ENCODE results near the gene DCUN1D1. TPM values are rescaled to one million over a fixed set of nuclear protein-coding genes. Genes with fewer than 3 reads are reported as not detected.

DCUN1D1 gene
- total RNA-seq, 2 experiments from 2014 or later, result 40.0 to 52.9 TPM

DNA sequence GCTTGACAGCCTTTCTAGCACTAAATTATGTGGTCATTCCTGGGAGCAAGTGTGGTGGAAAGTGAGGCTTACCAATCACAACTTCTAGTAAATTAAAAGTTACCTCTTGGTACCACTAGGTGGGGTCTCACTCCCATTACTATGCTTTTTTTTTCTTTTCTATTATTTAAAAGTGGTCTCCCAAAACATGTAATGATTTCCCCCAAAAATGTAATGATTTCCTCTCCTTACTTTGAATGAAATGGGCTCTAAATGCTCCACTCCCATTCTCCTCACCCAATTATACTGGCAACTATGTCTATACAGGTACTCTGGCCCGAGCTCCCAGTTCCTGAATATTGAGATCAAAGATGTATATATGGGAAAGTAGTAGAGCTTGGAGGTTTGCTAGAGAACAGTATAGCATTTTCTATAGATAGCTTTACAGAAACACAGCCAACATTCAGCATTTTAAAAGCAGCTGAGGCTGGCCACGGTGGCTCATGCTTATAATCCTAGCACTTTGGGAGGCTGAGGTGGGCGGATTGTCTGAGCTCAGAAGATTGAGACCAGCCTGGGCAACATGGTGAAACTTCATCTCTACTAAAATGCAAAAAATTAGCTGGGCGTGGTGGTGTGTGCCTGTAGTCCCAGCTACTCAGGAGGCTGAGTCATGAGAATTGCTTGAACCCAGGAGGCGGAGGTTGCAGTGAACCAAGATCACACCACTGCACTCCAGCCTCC lies 70.9 kb downstream of the DCUN1D1 start:
- intact Hi-C loops (cut with DNase I, micrococcal nuclease), result loop anchor here (2.0 to 10.0 kb wide), 4 partner anchors 58 to 478 kb away; no protein-coding TSS in a partner anchor
- H3K4me1 Mint-ChIP-seq, result peaks cover 39% of the 10 kb centered on the region
- H3K27me3 Mint-ChIP-seq, result no peaks in the 10 kb centered on the region
- H3K27ac Mint-ChIP-seq, result no peak overlapping the region
- H3K36me3 Mint-ChIP-seq (ENCODE audit: low read depth), result peaks cover 14% of the 10 kb centered on the region
- POLR2A ChIA-PET, result interaction anchor here (0.5 kb wide), 1 partner anchor 8 kb away, joined by 3 read pairs; no protein-coding TSS in a partner anchor
- ATAC-seq (peak; percentile 57), DNase-seq (no peak)
- CTCF ChIA-PET, result interaction anchor here (0.6 to 1.9 kb wide), 13 partner anchors 9 to 550 kb away, joined by 3 to 7 read pairs (median 3); no protein-coding TSS in a partner anchor
- H3K4me3 Mint-ChIP-seq, result no peak overlapping the region
- no peaks in the 10 kb centered on the region for H3K9me3 Mint-ChIP-seq (ENCODE audit: low read depth)

GRCh38 chr3:182908471-182908870 lies 71.9 kb downstream of the DCUN1D1 start:
- ChIA-PET POLR2A (no interaction called here), CTCF (interaction anchor here (1.1 to 1.8 kb wide), 4 partner anchors 9 to 89 kb away, joined by 3 to 4 read pairs (median 3); no protein-coding TSS in a partner anchor)
- peaks cover 10% of the 10 kb centered on the region for H3K36me3 Mint-ChIP-seq (ENCODE audit: low read depth)
- no peak for DNase-seq
- no peak overlapping the region for H3K4me3 Mint-ChIP-seq
- H3K4me1 Mint-ChIP-seq, result peaks cover 31% of the 10 kb centered on the region
- H3K27me3 Mint-ChIP-seq, result no peaks in the 10 kb centered on the region
- ATAC-seq, result no peak
- no peaks in the 10 kb centered on the region for H3K9me3 Mint-ChIP-seq (ENCODE audit: low read depth)
- intact Hi-C loops (cut with DNase I, micrococcal nuclease), result loop anchor here in 1 of 2 experiments (2.0 to 10.0 kb wide), 3 partner anchors 70 to 479 kb away; no protein-coding TSS in a partner anchor
- H3K27ac Mint-ChIP-seq, result no peak overlapping the region

GRCh38 chr3:182906036-182906435 lies 74.3 kb downstream of the DCUN1D1 start:
- Mint-ChIP-seq H3K4me1 (peaks cover 11% of the 10 kb centered on the region), H3K36me3 (ENCODE audit: low read depth) (peaks cover 13% of the 10 kb centered on the region), H3K27ac (peak overlapping the region; percentile 65), H3K27me3 (no peaks in the 10 kb centered on the region), H3K9me3 (ENCODE audit: low read depth) (no peaks in the 10 kb centered on the region), H3K4me3 (no peak overlapping the region)
- intact Hi-C loops (cut with DNase I, micrococcal nuclease), result loop anchor here in 1 of 2 experiments (5.0 to 10.0 kb wide), 2 partner anchors 191 to 481 kb away; no protein-coding TSS in a partner anchor
- ATAC-seq (no peak), DNase-seq (no peak)
- CTCF ChIA-PET, result interaction anchor here (0.7 to 1.3 kb wide), 2 partner anchors 9 to 76 kb away, joined by 3 to 5 read pairs; no protein-coding TSS in a partner anchor
- POLR2A ChIA-PET, result no interaction called here

DNA sequence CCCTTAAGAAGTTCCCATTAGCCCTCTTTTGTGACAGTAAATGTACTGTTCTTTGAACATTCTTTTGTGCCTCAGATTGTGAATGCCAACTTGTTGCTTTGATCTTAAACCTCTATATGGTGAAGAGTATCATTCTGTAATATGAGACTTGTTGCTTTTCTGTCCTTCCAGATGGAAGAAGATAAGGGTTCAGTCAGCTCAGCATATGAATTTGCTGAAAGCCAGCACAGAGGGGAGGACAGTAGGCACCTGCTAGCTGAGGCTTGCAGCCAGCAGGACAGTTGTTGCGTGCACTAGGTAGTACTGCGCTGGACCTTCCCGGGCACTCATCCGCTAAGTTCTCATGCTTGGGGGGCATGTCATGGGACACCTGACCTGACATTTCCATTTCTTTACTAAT lies 74.7 kb downstream of the DCUN1D1 start:
- H3K27me3 Mint-ChIP-seq, result no peaks in the 10 kb centered on the region
- peaks cover 13% of the 10 kb centered on the region for H3K36me3 Mint-ChIP-seq (ENCODE audit: low read depth)
- no peak for ATAC-seq
- intact Hi-C loops (cut with DNase I, micrococcal nuclease), result loop anchor here in 1 of 2 experiments (5.0 to 10.0 kb wide), 2 partner anchors 191 to 482 kb away; no protein-coding TSS in a partner anchor
- peaks cover 8% of the 10 kb centered on the region for H3K4me1 Mint-ChIP-seq
- DNase-seq, result no peak
- CTCF ChIA-PET, result interaction anchor here (0.6 to 1.3 kb wide), 3 partner anchors 9 to 76 kb away, joined by 3 to 5 read pairs (median 3); no protein-coding TSS in a partner anchor
- no peaks in the 10 kb centered on the region for H3K9me3 Mint-ChIP-seq (ENCODE audit: low read depth)
- POLR2A ChIA-PET, result interaction anchor here (0.6 kb wide), 1 partner anchor 1980 kb away, joined by 4 read pairs; no protein-coding TSS in a partner anchor
- H3K4me3 Mint-ChIP-seq, result no peak overlapping the region
- peak overlapping the region; percentile 65 for H3K27ac Mint-ChIP-seq

GRCh38 chr3:182904164-182904563 lies 76.2 kb downstream of the DCUN1D1 start:
- ChIA-PET POLR2A (no interaction called here), CTCF (interaction anchor here (0.7 to 1.1 kb wide), 2 partner anchors 9 to 13 kb away, joined by 3 read pairs; no protein-coding TSS in a partner anchor)
- peaks cover 2% of the 10 kb centered on the region for H3K4me1 Mint-ChIP-seq
- H3K9me3 Mint-ChIP-seq (ENCODE audit: low read depth), result no peaks in the 10 kb centered on the region
- peaks cover 19% of the 10 kb centered on the region for H3K36me3 Mint-ChIP-seq (ENCODE audit: low read depth)
- no peak overlapping the region for H3K4me3 Mint-ChIP-seq
- ATAC-seq, result peak; percentile 23
- intact Hi-C loops (cut with DNase I, micrococcal nuclease), result loop anchor here in 1 of 2 experiments (10.0 kb wide), 1 partner anchor 189 kb away; no protein-coding TSS in a partner anchor
- no peak for DNase-seq
- H3K27ac Mint-ChIP-seq, result no peak overlapping the region
- no peaks in the 10 kb centered on the region for H3K27me3 Mint-ChIP-seq

- DNase-seq, result no peak
- intact Hi-C loops (cut with DNase I, micrococcal nuclease), result loop anchor here in 1 of 2 experiments (10.0 kb wide), 1 partner anchor 187 kb away; no protein-coding TSS in a partner anchor
- no peak overlapping the region for H3K27ac Mint-ChIP-seq
- H3K4me1 Mint-ChIP-seq, result no peaks in the 10 kb centered on the region
- H3K27me3 Mint-ChIP-seq, result no peaks in the 10 kb centered on the region
- peaks cover 22% of the 10 kb centered on the region for H3K36me3 Mint-ChIP-seq (ENCODE audit: low read depth)
- ChIA-PET CTCF (interaction anchor here (0.6 to 1.3 kb wide), 2 partner anchors 47 to 184 kb away, joined by 3 to 4 read pairs; no protein-coding TSS in a partner anchor), POLR2A (no interaction called here)
- no peak overlapping the region for H3K4me3 Mint-ChIP-seq
- no peaks in the 10 kb centered on the region for H3K9me3 Mint-ChIP-seq (ENCODE audit: low read depth)
- no peak for ATAC-seq
Observed at GRCh38 chr3:182902236-182902635, 78.1 kb downstream of the DCUN1D1 start.

- Mint-ChIP-seq H3K4me3 (no peak overlapping the region), H3K27me3 (no peaks in the 10 kb centered on the region), H3K4me1 (no peaks in the 10 kb centered on the region), H3K27ac (no peak overlapping the region), H3K9me3 (ENCODE audit: low read depth) (no peaks in the 10 kb centered on the region), H3K36me3 (ENCODE audit: low read depth) (peaks cover 20% of the 10 kb centered on the region)
- CTCF ChIA-PET, result interaction anchor here (0.9 kb wide), 1 partner anchor 13 kb away, joined by 3 read pairs; no protein-coding TSS in a partner anchor
- intact Hi-C loops (cut with DNase I, micrococcal nuclease), result no loop called here
- DNase-seq (no peak), ATAC-seq (no peak)
- POLR2A ChIA-PET, result no interaction called here
Observed at GRCh38 chr3:182896553-182896952, 83.8 kb downstream of the DCUN1D1 start.

DNA sequence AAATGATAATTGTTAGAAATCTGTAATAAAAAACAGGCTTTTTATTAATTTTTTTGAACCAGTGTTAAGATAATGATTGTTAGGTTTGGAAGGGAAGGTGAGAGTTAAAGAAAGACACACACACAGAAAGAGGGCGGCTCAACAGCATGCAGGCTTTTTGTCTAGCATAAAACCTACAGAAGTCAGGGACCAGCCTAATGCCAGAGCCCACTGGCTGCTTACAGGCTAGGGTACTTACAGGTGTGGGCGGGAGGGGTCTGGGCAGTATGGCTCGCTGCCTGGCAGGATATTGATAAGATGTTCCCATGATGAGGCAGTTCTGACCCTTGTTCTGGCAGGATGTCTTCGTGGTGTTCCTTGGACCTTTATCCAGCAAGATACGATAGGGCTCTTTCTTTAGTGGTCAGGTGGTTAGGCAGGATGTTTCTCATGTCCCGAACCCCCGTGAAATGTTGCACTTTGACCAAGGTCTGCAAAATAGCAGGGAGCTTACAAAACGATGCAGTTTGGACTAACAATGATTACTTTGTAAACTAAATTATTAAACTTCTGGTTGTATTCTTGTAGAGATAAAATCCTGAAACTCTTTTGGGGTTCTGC lies 84.7 kb downstream of the DCUN1D1 start:
- CTCF ChIA-PET, result no interaction called here
- POLR2A ChIA-PET, result no interaction called here
- Mint-ChIP-seq H3K4me1 (no peaks in the 10 kb centered on the region), H3K36me3 (ENCODE audit: low read depth) (peaks cover 22% of the 10 kb centered on the region), H3K9me3 (ENCODE audit: low read depth) (no peaks in the 10 kb centered on the region), H3K27ac (no peak overlapping the region), H3K4me3 (no peak overlapping the region), H3K27me3 (no peaks in the 10 kb centered on the region)
- intact Hi-C loops (cut with DNase I, micrococcal nuclease), result no loop called here
- DNase-seq, result no peak
- no peak for ATAC-seq

DNA sequence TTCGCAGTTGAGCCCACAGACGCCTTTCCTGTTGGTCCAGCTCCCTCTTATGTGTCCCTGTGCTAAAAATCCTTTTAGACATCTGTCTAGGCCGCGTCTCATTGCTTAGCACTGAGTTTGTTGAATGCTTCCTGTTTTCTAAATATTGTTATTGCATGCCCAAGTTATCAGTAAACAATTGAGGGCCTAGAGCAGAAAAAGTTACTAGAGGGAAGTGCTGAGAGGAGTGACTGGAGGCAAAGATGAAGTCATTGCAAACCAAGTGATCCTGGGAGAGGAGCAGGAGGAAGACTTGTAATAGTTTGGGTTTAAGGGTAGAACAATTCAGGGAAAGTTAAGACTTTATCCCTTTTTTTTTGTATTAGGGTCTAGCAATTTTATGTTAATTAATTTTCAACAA lies 88.1 kb downstream of the DCUN1D1 start:
- H3K36me3 Mint-ChIP-seq (ENCODE audit: low read depth), result peaks cover 18% of the 10 kb centered on the region
- ChIA-PET POLR2A (no interaction called here), CTCF (no interaction called here)
- H3K27me3 Mint-ChIP-seq, result no peaks in the 10 kb centered on the region
- no peak for ATAC-seq
- H3K9me3 Mint-ChIP-seq (ENCODE audit: low read depth), result no peaks in the 10 kb centered on the region
- H3K4me1 Mint-ChIP-seq, result no peaks in the 10 kb centered on the region
- intact Hi-C loops (cut with DNase I, micrococcal nuclease), result no loop called here
- no peak overlapping the region for H3K4me3 Mint-ChIP-seq
- no peak overlapping the region for H3K27ac Mint-ChIP-seq
- DNase-seq, result no peak

- Mint-ChIP-seq H3K36me3 (ENCODE audit: low read depth) (peaks cover 20% of the 10 kb centered on the region), H3K4me3 (no peak overlapping the region), H3K4me1 (no peaks in the 10 kb centered on the region), H3K9me3 (ENCODE audit: low read depth) (no peaks in the 10 kb centered on the region), H3K27me3 (no peaks in the 10 kb centered on the region), H3K27ac (no peak overlapping the region)
- no peak for DNase-seq
- ChIA-PET CTCF (no interaction called here), POLR2A (no interaction called here)
- no peak for ATAC-seq
- intact Hi-C loops (cut with DNase I, micrococcal nuclease), result no loop called here
Observed at GRCh38 chr3:182891364-182891763, 89.0 kb downstream of the DCUN1D1 start.

DNA sequence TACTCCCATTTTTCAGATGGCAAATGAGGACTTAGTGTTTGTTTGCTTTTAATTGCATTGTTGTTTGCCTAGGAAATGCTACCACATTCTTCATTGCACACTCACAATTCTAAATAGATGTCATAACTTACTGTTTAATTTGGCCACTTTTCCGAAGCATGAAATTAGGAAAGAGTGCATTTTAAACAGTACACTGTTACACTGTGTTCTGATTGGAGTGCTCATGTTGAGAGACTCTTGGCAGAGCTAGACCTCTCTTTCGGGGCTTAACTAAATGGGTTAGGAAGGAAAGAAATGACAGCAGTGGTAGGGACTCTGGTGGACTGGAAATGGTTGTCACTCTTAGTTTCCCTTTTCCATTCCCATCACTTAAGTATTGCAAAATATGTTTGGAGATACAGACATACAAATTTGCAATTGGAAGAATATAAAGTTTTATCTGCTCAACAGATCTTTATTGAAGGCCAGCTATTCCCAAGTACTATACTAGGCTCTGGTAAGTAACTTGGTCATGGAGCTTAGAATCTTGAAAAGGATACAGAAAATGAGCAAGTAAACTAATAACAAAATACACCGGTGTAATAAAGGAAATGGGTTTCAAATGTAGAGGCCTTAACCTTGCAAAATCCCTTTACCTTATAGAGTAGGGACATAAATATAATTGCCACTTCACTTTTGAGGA lies 90.2 kb downstream of the DCUN1D1 start:
- ATAC-seq (no peak), DNase-seq (no peak)
- H3K4me3 Mint-ChIP-seq, result no peak overlapping the region
- H3K27me3 Mint-ChIP-seq, result no peaks in the 10 kb centered on the region
- intact Hi-C loops (cut with DNase I, micrococcal nuclease), result no loop called here
- no peak overlapping the region for H3K27ac Mint-ChIP-seq
- POLR2A ChIA-PET, result no interaction called here
- H3K36me3 Mint-ChIP-seq (ENCODE audit: low read depth), result peaks cover 23% of the 10 kb centered on the region
- CTCF ChIA-PET, result interaction anchor here (1.1 kb wide), 1 partner anchor 10 kb away, joined by 3 read pairs; no protein-coding TSS in a partner anchor
- H3K4me1 Mint-ChIP-seq, result no peaks in the 10 kb centered on the region
- H3K9me3 Mint-ChIP-seq (ENCODE audit: low read depth), result no peaks in the 10 kb centered on the region
